NAMALWA (cell line): ENCODE data around the gene MYO5B.
"Not testable (repeated sequence)": the region's sequence is repeated elsewhere in the genome, so short reads cannot be mapped to it uniquely, and the experiment has no call there.

Experiments
- DNase-seq: peaks from one replicate; pipeline ENCODE4 v3.0.0-alpha.2; 2015; ENCODE audit warnings: low spot score

Gene MYO5B

DNA sequence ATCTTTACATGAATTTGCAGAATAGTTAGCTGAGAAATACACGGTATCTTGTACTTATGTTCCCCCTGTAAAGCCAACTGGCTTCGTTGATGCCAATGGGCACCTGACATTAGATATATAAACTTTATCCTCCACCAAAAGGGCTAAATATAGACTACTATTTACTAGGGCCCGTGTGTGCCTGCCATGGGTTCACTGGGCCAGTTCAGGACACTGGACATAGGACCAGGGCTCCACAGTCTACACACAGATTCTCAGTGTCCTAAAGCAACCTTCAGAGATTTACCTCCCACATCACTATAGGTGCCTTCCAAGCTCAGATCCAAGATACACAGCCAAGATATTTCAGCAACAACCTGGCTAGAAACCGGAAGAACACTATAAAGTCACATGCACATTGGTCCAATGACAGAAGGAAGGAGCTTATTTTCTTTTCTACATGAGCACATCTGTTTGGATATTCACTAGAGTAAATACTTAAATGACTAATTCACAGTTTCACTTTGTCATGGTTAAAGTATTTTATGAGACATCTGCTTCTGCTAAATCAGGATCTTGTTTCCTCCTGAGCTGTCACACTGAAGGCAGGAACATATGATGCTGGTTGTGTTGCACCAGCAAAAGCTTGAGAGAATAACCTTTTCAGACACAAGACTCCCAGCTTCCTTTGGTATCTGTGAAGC is 95.1 kb downstream of the MYO5B start:
- peak; percentile 14 for DNase-seq

DNA sequence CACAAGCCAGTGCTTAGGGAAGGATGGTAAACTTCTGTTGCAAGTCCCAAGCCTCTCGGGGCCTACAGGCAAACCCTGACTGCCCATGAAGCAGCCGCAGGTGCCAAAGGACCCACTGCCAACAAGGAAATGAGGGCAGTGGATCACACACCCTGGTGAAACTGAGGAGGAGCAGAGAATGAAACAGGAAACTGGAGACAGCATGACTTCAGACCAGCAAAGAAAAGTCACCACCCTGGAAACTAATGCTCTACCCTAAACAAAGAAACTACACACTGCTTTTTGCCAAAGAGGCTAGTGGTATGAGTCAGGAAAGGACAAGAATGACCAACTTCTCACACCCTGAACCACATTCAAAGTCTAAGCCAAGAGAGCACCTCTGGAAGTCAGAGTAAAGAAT is 97.2 kb downstream of the MYO5B start:
- DNase-seq: no peak

DNA sequence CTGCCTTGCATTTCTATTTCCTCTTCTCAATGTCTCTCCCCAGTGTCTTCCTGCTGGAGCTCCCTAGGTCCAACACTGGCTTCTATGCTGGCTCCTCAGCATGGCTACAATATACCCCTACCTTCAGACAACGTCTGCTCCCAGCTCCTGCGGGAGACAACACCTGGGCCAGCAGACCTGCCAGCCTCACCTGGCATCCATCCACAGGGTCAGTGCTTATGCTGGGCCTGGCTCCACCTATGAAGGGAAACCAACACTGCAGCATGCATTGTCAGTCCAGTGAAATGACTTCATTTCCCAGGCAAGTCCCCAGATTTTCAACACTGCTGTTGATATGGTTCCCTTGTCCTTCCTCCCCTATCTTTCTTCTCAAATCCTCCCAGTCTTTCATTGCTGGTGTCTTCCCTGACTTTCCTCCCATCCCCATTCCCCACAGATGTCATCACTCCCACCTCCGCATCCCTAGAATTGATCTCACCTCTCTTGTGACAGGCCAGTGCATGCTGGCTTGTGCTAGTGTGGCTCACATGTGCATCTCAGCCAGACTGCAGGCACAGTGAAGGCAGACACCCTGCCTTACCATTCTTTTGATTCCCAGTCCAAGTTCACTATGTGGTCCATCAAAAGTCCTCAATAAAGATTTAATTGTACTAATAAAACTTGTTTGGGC is 98.0 kb downstream of the MYO5B start:
- DNase-seq: no peak

DNA sequence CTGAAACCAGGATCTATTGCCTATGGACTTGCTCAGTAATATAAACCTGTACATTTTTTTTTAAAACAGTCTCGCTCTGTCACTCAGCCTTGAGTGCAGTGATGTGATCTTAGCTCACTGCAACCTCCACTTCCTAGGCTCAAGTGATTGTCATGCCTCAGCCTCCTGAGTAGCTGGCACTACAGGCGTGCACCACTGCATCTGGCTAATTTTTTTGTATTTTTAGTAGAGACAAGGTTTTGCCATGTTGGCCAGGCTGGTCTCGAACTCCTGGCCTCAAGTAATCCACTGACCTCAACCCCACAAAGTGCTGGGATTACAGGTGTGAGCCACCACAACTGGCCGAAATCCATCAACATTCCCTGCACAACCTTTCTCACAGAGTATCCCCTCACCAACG is 100.2 kb downstream of the MYO5B start:
- DNase-seq: not testable (repeated sequence)

DNA sequence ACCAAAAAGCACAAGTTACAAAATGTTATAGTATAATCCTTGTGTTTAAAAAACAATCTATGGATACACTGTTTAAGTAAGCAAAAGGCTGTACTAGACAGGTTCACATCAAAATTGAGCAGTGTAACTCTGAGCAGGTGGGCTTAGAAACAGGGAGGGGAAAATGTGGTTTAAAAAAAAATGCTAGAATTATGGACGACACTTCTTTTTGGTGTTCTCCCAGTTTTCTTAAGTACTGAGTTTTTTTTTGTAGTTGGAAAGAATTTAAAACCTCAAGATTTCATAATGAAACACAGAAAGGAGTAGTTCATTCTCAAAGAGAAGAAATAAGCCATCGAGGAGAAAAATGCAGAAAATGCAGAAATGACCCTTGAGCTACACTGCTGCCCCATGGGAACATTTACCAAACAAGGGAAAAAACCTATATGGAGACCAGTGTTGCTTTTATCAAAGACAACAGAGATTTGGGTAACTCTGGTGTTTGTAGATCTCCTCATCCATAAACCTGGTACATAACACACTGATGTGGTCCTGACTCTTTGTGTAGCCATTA is 100.7 kb downstream of the MYO5B start:
- DNase-seq: no peak

DNA sequence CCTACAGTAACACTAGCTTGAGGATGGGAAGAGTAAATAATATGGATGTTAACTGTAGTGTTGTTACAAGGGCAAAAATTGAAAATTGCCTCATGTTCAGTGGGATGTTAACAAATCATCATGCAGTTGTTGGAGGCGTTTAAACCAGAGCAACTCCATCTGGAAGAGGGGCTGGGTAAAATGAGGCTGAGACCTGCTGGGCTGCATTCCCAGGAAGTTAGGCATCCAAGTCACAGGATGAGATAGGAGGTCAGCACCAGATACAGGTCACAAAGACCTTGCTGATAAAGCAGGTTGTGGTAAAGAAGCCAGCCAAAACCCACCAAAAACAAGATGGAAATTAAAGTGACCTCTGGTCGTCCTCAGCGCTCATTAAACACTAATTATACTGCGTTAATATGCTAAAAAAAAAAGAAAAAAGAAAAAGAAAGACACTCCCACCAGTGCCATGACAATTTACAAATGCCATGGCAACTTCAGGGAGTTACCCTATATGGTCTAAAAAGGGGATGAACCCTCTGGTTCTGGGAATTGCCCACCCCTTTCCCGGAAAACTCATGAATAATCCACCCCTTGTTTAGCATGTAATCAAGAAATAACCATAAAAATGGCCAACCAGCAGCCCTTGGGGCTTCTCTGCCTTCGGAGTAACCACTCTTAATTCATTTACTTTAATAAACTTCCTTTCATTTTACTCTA is 101.4 kb downstream of the MYO5B start:
- DNase-seq: no peak

DNA sequence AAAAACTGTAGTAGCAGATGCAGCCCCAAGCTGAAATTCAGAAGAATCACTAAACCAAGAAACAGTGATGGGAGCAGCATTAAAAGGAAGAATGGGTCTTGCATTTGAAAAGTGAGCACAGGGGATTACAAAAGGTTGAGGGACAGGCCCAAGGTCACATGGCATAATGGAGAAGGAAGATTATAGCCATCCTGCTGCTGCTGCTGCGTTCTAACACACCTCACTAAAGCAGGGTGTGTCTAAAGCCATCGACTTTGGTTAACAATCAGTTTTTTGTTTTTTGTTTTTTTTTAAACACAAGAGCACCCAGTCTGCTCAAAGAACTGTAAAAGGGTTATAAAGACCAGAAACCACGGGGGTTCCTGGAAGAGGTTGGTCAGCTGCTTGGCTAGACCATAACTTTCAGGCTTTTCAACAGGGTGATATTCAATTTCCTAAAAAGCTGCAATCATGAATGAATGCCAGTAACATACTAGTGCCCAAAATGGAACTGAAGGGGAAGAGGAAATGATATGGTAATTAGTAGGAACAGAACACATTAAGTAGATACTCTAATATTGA is 102.6 kb downstream of the MYO5B start:
- no peak for DNase-seq

DNA sequence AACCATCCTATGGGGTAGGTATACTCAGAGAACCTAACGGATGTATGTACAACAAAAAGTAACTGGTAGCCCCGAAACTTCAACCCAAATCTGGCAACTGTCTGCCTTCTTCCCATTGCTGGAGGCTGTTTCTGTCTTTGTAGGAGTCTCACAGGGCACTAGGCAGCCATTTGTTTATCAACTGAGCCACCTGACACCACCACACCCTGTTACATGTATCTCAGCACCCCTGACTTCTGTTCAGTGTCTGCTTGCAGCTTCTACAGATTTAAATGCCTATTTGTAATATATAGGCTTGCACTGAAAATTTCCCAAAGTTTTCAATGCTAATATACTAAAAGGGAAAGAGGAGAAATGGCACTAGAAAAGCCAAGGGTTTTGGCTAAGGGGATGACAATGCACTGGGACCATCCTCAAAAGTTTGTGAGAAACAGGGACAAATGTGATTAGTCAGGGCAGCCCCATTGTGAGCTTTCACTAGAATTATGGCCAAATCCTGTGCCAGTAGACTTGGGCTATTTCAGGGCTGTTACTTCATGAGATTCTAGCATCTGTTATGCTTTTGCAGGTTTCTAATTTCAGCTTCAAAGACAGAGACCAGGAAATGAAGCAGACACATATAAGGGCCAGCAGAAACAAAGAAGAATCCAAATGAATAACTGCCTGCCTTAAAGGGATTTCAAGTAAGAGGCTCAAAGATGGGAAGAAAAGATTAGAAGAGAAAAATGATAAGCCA is 103.3 kb downstream of the MYO5B start:
- no peak for DNase-seq

DNA sequence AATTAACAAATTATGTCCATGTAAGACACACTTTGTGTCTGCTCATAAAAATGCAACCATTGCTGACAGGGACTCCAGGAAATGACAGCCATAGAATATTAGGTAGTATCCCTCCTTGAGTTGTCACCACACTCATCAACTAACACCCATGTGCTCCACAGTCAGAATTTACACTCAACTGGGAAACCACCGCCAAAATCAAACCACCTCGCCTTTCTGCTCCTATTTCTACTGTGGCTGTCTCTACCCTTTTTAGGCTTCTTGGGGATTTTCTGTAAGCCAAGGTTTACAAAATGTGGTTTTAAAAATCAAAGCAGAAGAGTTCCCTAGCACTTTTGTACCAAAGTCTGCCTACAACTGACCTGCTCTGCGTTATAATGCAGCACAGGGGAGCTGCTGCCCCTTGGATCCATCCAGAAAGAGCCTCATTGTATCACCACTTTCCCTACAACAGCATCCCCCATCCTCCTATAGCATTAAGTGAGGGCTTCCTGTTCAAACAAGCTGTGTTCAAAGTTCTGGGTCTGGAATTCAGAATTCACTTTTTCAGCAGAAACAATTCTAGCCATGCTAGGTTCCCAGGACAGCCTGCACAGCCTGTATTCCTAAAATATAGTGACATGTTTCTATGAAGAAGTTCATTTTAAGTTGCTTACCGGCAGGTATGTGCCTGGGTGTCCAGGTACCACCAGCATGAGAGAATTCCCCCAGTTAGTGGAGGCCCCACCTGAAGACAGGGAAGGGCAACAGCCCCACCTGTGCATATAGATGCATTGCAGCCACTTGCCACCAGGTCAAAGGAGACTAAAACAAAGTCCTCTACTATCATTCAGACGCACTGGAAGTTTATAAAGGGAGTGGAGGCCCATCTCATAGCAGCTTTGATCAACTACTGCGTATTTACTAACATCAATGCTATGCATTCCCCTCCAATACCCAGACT is 104.3 kb downstream of the MYO5B start:
- DNase-seq: no peak

DNA sequence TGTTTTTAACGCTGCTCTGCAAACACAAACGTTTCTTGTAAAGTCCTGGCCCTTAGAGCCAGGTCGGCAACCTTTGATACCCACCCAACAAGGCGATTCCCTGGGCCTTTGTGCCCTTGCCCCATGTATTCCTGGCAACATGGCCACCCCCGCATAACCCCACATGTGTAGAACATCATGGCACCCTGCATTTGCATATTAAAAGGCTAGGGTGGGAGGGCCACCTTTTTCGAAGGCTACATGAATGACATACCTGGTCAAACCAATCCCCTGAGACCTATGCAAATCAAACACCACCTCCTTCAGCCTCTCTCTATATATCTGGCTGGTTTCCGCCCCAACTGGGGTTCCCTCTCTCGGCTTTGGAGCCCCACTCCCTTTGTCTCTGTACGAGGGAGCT is 105.2 kb downstream of the MYO5B start:
- no peak for DNase-seq

DNA sequence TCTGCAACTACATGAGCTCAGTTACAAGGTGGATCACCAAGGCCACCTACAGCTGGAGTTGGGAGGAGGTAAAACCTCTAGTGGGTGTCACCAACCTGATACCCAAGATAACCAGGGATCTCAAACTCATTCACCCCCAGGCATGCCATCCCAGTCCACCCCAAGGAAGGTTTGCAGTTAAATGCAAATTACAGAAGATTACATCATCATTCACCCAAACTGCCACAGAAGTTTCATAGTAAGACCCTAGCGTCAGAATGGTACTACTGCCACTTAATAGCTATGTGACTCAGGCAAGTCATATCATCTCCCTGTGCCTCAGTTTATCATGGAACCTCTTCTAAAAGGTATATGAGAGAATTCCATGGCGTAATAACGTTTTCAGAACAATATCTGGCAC is 111.2 kb downstream of the MYO5B start:
- DNase-seq: peak; percentile 14

DNA sequence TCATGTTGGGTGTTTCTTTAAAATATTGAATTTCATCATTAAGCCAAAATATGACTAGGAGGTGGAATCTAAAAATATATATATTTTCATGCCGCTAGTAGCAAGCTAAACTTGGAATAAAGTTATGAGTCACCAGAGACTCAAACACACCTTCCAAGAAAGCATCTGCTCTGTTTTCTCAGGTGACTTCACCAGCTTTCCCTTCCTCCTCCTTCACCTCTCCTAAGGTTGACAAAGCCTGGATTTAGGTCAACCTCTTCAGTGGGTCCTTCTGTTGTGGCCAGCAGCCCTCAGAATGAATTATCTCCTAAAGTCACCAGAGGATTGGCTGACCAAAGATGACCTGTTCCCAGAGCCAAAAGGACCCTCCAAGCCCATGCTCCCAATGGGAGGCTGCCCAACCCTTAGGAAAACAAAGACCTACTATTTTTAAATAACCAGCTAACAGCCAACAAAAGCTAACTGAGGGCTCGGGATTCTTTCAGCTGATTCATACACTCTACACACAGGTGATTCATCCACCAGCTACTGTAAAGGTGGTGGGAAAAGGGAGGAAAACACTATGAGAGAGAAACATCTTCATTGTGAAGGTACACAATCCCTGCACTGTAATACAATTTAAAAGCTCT is 113.9 kb downstream of the MYO5B start:
- DNase-seq: no peak

DNA sequence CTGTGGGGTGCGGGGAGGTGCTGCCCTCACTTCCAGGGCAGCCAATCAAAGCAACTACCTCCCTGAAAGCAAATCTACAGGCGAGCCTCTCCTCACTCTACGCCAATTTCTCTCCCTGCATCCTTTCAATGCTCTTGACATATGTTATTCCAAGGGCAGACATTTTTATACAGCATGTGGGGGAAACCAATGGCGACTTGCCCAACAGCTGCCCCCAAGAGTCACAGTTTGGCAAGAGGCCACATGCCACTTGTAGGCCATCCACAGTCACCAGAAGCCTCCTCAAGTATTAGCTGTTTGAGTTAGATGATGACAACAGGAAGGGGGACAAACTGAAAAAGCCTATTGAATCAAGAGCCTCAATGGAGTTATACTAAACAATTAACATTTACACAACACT is 114.6 kb downstream of the MYO5B start:
- no peak for DNase-seq

DNA sequence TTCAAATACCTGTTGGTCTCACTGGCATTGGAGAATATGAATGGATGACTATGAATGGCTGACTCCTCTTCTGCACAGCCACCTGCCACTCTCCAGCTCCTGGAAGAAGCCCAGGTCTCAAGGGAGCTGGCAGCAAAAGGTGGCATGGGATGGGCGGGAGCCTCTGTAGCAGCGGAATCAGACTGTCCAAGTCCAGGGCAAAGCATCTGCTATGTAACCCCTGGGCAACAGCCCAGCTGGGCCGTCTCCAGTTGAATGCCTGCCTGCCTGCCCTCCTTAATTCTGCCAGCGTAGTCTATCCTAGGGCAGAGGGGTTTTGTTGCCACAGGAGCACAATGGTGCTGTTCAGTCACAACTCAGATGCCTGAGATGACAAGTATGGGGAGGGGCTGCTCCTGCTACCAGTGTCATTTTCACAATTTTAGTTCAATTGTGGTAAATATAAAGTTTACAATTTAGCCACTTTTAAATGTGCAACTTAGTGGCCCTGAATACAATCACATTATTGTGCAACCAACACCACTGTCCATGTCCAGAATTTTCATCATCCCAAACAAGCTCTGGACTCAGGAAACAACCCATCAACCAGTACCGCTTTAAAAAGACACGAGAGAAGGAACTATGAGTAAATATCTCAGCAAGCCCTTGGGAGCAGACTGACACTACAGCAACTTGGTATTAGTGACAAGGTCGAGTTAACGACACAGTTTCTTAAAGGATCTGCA is 115.2 kb downstream of the MYO5B start:
- DNase-seq: no peak

DNA sequence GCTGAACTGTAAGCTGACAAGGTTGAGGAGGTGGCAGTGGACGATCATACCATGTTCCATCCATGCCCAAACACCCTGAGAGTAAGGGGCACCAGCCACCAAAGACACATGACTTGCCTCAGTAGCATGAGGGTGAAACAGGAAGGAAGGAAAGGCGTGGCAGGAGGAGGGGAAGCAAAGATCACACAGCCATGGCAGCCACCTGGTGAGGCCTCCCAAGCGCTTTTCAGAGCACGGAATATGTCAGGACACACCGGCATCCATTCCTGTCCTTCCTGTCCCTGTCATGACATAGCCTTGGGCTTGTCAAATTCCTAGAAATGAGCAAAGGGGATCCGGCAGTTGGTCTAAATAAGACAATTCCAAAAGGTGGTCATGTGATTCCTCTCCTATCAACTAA is 118.7 kb downstream of the MYO5B start:
- no peak for DNase-seq

DNA sequence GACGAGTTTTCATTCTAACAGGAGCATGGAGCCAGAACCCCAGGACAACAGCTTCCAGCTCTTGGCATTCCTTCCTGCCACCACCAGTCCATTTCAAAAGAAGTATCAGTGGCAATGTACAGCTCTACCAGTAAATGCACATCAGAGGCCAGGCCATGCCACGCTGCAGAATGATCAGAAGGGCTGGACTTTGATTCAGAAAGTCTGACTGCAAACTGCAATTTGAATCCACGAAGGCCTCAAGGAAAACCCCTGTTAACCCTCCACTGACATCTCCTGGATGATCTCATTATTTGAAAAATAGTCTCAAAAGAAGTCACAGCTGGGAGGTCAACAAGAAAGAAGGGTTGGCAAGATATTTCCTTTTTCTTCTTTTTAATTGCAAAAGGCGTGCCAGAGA is 119.2 kb downstream of the MYO5B start:
- DNase-seq: no peak

DNA sequence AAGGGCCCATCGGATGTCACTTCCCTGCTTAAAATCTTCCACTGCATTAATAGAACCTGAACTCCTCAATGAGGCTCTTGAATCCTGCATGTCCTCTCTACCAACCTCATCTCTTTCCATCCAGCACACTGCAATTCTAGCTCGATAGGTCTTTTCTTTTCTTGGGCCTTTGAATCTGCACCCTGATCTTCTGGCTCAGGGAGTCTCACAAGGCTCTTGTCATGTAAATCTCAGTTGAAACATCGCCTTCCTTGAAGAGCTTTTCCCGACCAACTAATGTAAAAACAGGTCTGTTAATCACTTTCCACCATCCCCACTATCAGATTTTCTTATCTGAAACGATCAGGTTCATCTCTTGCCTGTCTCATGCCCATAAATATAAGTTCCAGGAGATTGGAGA is 120.5 kb downstream of the MYO5B start:
- no peak for DNase-seq

DNA sequence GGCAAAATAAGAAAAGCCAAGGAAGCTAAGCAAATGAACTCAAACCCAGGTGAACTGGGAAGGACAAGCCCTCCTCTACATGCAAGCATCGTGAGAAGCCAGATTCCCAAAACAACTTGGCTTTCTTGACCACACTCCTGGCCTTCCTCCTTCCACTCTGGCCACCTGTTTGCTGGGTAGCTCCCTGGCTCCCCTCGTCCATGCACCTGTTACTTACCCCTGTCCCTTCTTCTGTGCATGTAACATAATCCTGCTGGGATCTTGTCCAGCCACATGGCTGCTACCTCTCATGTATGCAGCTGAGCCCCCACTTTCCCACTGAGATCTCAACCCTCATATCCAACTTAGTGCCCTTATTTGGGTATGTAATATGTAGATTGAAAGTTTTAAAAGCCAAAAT is 121.6 kb downstream of the MYO5B start:
- no peak for DNase-seq

DNA sequence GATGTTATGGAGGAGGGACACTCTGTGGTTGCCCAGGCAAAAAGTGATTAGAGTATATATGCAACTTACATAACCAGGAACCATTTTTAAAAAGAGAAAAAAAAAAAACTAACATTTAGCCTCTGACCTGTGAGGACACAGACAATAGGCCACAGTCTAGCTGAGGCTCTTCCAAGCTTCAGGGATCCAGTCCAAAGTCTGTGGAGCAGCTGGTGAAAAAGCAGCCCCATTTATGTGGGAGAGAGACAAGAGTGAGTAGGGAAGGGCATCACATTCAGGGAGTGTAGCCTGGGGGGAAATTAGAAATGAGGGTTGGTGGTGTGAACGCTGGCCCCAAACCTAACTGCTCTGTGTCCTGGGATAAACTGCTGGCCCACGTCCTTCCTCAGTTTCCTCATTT is 122.8 kb downstream of the MYO5B start:
- no peak for DNase-seq

DNA sequence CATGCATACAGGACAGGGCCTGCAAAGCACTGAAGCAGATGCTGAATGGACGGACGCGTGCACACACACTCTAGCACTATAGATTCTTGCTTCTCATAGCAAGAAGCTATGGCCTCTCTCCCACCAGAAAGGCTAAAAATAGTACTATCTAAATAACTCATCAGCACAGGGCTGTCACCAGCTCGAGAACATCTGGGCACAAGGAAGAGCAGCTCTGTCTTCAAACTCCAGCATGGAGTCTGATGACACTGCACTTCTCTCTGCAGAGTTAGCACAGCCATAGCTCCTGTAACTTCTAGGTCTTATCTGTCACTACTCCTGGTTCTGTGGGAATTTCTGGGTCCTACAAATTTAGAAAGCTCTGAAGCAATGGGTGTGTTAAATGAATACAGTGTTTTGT is 123.5 kb downstream of the MYO5B start:
- no peak for DNase-seq
